ENCODE results near the gene FBLL1. TPM values are rescaled to one million over a fixed set of nuclear protein-coding genes. Genes with fewer than 3 reads are reported as not detected.

Gene FBLL1
- total RNA-seq = under 1 TPM in 1 of 4 donors, not detected in 3; 0.18 TPM

- 28 to 42% methylated on average over 12 to 21 of the region's 38 CpGs for WGBS, 2 donors
- Histone ChIP-seq H3K27me3 (peaks cover 0 to 62% (median 7%) of the 10 kb centered on the region in 4 donors), H3K9me3 (no peaks in the 10 kb centered on the region), H3K27ac (no peak within 1 kb of the TSS), H3K36me3 (peaks cover 0 to 3% (median 0%) of the 10 kb centered on the region in 3 donors), H3K4me3 (peak within 1 kb of the TSS; percentile 23 to 62 (median 37)), H3K4me1 (peaks cover 0 to 15% (median 6%) of the 10 kb centered on the region in 3 donors)
- intact Hi-C loops (cut with DNase I) = no loop called here
- no peak for DNase-seq
- TF ChIP-seq CTCF (IDR thresholded peaks at IDR 0.05) (no peak), POLR2A (IDR thresholded peaks at IDR 0.05) (no peak)
Measured at GRCh38 chr5:168528521-168529373, at the start of gene FBLL1. FBLL1 (plus strand) TSS chr5:168529305; CDS start chr5:168529505, 200 bp downstream.

- intact Hi-C loops (cut with DNase I) = loop anchor here (10.0 kb wide), 1 partner anchor 206 kb away; no protein-coding TSS in a partner anchor
- Histone ChIP-seq H3K4me3 (no peak overlapping the region), H3K4me1 (no peaks in the 10 kb centered on the region), H3K27ac (no peak overlapping the region), H3K36me3 (no peaks in the 10 kb centered on the region), H3K9me3 (no peaks in the 10 kb centered on the region), H3K27me3 (no peaks in the 10 kb centered on the region)
- WGBS, 2 donors = 72 to 86% methylated on average over 3 of the region's 3 CpGs
- DNase-seq = no peak
- no peak for TF ChIP-seq CTCF (IDR thresholded peaks at IDR 0.05)
- TF ChIP-seq POLR2A (IDR thresholded peaks at IDR 0.05) = no peak
Measured at GRCh38 chr5:168480601-168481000, 48.5 kb upstream of the FBLL1 start.

GRCh38 chr5:168481330-168481788 is 47.7 kb upstream of the FBLL1 start:
- TF ChIP-seq CTCF (IDR thresholded peaks at IDR 0.05) (no peak), POLR2A (IDR thresholded peaks at IDR 0.05) (no peak)
- H3K27ac ChIP-seq = no peak overlapping the region
- WGBS, 2 donors = 27 to 47% methylated on average over 4 of the region's 4 CpGs

GRCh38 chr5:168482361-168482760 is 46.7 kb upstream of the FBLL1 start:
- TF ChIP-seq POLR2A (IDR thresholded peaks at IDR 0.05) (no peak), CTCF (IDR thresholded peaks at IDR 0.05) (no peak)
- Histone ChIP-seq H3K4me1 (peaks cover 3 to 12% (median 5%) of the 10 kb centered on the region in 3 donors), H3K9me3 (no peaks in the 10 kb centered on the region), H3K36me3 (no peaks in the 10 kb centered on the region), H3K27ac (no peak overlapping the region), H3K27me3 (no peaks in the 10 kb centered on the region), H3K4me3 (no peak overlapping the region)
- DNase-seq = no peak
- 61 to 76% methylated on average over 3 to 5 of the region's 5 CpGs for WGBS, 2 donors
- intact Hi-C loops (cut with DNase I) = loop anchor here (10.0 kb wide), 1 partner anchor 208 kb away; no protein-coding TSS in a partner anchor

More at GRCh38 chr5:168481330-168481788, 47.7 kb upstream of the FBLL1 start:
- DNase-seq = no peak
- Histone ChIP-seq H3K9me3 (no peaks in the 10 kb centered on the region), H3K27me3 (no peaks in the 10 kb centered on the region), H3K36me3 (no peaks in the 10 kb centered on the region), H3K4me3 (no peak overlapping the region), H3K4me1 (peaks cover 0 to 6% (median 0%) of the 10 kb centered on the region in 3 donors)
- intact Hi-C loops (cut with DNase I) = loop anchor here (10.0 kb wide), 1 partner anchor 207 kb away; no protein-coding TSS in a partner anchor

Data from esophagus squamous epithelium (tissue), 5 donors.